ENCODE measurements around the gene PNKD. TPM values are rescaled to one million over a fixed set of nuclear protein-coding genes. Genes with fewer than 3 reads are reported as not detected.

Gene PNKD
- total RNA-seq, 2 experiments from 2014 or later, result 66.3 to 74.5 TPM

DNA sequence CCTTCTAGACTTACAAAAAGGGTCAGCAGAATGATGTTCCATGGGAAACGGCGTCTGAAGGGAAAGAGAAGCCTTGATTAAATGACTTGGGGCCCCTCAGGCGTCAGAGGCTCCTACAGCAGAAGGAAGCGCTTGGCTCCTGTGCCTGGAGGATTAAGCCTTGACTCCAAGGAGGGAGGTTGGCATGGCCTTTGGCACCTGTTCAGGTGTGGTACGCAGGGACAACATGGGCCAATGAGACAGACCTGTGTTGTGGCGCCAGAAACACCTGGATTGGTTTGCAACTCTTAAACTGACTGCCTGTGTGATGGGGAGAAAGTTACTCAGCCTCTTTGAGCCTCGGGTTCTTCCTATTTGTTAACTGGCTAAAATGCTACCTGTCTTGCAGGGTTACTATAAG is 7.6 kb downstream of the PNKD start:
- no peaks in the 10 kb centered on the region for H4K20me1 ChIP-seq (ENCODE audit: insufficient read depth, low read length)
- CTCF ChIA-PET (ENCODE audit: unreplicated experiment), result interaction anchor here (0.6 kb wide), 1 partner anchor 166 kb away, joined by 4 read pairs; no protein-coding TSS in a partner anchor
- H3K4me1 ChIP-seq (ENCODE audit: insufficient read depth, low read length, poor library complexity, severe bottlenecking), result peaks cover 4% of the 10 kb centered on the region
- no peaks in the 10 kb centered on the region for H3K9me3 ChIP-seq (ENCODE audit: low read length)
- no peaks in the 10 kb centered on the region for H3K9me2 ChIP-seq (ENCODE audit: insufficient read depth, low read length)
- TF ChIP-seq EZH2phosphoT487 (IDR thresholded peaks at IDR 0.05; ENCODE audit: borderline replicate concordance, low read depth, low read length), result no peak
- TF ChIP-seq, protein P1, sequence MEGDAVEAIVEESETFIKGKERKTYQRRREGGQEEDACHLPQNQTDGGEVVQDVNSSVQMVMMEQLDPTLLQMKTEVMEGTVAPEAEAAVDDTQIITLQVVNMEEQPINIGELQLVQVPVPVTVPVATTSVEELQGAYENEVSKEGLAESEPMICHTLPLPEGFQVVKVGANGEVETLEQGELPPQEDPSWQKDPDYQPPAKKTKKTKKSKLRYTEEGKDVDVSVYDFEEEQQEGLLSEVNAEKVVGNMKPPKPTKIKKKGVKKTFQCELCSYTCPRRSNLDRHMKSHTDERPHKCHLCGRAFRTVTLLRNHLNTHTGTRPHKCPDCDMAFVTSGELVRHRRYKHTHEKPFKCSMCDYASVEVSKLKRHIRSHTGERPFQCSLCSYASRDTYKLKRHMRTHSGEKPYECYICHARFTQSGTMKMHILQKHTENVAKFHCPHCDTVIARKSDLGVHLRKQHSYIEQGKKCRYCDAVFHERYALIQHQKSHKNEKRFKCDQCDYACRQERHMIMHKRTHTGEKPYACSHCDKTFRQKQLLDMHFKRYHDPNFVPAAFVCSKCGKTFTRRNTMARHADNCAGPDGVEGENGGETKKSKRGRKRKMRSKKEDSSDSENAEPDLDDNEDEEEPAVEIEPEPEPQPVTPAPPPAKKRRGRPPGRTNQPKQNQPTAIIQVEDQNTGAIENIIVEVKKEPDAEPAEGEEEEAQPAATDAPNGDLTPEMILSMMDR (conservative IDR thresholded peaks at IDR 0.05; ENCODE audit: low read length), result no peak
- intact Hi-C loops (cut with micrococcal nuclease; ENCODE audit: unreplicated experiment), result no loop called here
- BruUV-seq (replicated peaks), result no TSS peak
- POLR2A ChIA-PET, result no interaction called here
- DNase-seq (ENCODE audit: low spot score), result no peak
- peaks cover 86% of the 10 kb centered on the region for H3K36me3 ChIP-seq (ENCODE audit: insufficient read depth, low read length)
- H3K4me3 ChIP-seq (ENCODE audit: low read depth, low read length, poor library complexity, severe bottlenecking), result no peak overlapping the region
- H3K4me2 ChIP-seq (ENCODE audit: low read length), result no peak overlapping the region
- H3K27ac ChIP-seq (ENCODE audit: low read depth, low read length, poor library complexity, severe bottlenecking), result no peak overlapping the region
- no peak overlapping the region for H2AFZ ChIP-seq (ENCODE audit: low read length)
- no peaks in the 10 kb centered on the region for H3K79me2 ChIP-seq (ENCODE audit: insufficient read depth, low read depth, low read length)

DNA sequence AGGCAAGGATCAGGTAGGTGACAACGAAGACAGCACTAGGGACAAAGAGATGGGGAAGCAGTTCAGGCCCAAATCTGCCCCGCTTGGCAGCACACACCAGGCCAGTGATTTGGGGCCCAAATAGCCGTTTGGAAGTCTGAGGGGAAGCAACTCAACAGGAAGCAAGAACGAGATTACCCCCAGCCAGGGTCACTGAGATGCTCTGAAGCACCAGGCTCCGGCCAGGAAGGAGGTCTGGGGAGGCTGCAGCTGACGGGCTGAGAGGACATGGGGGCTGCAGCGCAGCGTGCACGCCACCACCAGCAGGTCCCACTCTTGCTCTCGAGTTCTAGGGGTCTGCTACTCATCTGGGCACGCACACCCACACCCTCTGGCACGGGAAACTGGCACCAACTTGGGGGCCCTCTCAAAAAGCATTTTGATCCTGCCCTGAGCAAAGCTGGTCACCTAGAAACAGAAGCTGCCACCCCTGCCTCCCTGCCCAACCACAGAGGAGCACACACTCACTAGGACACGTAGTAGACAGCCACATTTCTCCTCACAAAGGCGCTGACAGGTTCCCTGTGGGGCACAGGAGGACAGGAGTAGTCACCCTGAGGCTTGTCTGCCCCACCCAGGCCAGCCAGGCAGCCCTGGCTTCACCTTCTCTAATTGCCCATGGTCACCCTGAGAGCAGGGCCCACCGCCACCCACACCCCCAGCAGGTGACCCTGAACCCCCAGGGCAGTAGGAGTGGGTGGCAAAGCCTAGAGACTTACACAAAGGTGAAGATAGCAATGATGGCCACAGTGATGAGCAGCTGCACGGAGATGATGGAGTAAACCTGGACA is 8.4 kb downstream of the PNKD start:
- intact Hi-C loops (cut with micrococcal nuclease; ENCODE audit: unreplicated experiment), result no loop called here
- CTCF ChIA-PET (ENCODE audit: unreplicated experiment), result no interaction called here
- Histone ChIP-seq H3K9me3 (ENCODE audit: low read length) (no peaks in the 10 kb centered on the region), H3K4me1 (ENCODE audit: insufficient read depth, low read length, poor library complexity, severe bottlenecking) (no peaks in the 10 kb centered on the region), H3K27ac (ENCODE audit: low read depth, low read length, poor library complexity, severe bottlenecking) (no peak overlapping the region), H2AFZ (ENCODE audit: low read length) (no peak overlapping the region), H4K20me1 (ENCODE audit: insufficient read depth, low read length) (no peaks in the 10 kb centered on the region), H3K79me2 (ENCODE audit: insufficient read depth, low read depth, low read length) (no peaks in the 10 kb centered on the region), H3K4me3 (ENCODE audit: low read depth, low read length, poor library complexity, severe bottlenecking) (no peak overlapping the region), H3K9me2 (ENCODE audit: insufficient read depth, low read length) (no peaks in the 10 kb centered on the region), H3K4me2 (ENCODE audit: low read length) (no peak overlapping the region), H3K36me3 (ENCODE audit: insufficient read depth, low read length) (peaks cover 90% of the 10 kb centered on the region)
- no peak for DNase-seq (ENCODE audit: low spot score)
- no TSS peak for BruUV-seq (replicated peaks)
- TF ChIP-seq, protein P1 (conservative IDR thresholded peaks at IDR 0.05; ENCODE audit: low read length), result no peak
- TF ChIP-seq EZH2phosphoT487 (IDR thresholded peaks at IDR 0.05; ENCODE audit: borderline replicate concordance, low read depth, low read length), result no peak
- POLR2A ChIA-PET, result no interaction called here

DNA sequence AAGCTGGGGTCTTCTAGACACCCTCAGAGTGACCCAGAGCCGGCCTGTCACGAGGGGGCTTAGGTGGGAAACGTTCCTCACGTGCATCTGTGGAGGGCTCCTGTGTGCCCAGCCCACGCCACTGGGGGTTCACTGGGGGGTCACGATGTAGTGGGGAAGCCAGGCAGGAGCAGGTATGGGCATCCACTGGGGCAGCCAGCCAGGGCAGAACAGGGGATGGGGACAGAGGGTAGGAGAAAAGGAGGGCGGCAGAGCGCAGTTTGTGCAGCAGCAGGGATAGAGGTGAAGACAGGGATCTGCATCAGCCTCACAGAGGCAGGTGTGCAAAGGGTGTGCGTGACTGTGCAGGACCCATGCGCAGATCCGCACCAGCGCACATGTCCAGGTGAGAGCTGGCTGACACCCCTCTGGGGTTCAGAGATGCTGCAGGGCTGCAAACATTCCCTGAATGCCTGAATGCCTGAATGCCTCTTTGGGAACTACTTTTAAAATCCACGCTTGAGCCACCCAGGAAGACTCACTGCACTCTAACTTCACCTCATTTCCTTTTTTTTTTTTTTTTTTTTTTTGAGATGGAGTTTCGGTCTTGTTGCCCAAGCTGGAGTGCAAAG is 10.0 kb downstream of the PNKD start:
- intact Hi-C loops (cut with micrococcal nuclease; ENCODE audit: unreplicated experiment), result no loop called here
- peaks cover 6% of the 10 kb centered on the region for H3K4me1 ChIP-seq (ENCODE audit: insufficient read depth, low read length, poor library complexity, severe bottlenecking)
- no peak overlapping the region for H3K27ac ChIP-seq (ENCODE audit: low read depth, low read length, poor library complexity, severe bottlenecking)
- no peak for DNase-seq (ENCODE audit: low spot score)
- no peak overlapping the region for H3K4me2 ChIP-seq (ENCODE audit: low read length)
- H3K79me2 ChIP-seq (ENCODE audit: insufficient read depth, low read depth, low read length), result peaks cover 9% of the 10 kb centered on the region; the same call in 1 of the 2 replicates
- TF ChIP-seq, protein P1 (conservative IDR thresholded peaks at IDR 0.05; ENCODE audit: low read length), result no peak
- TF ChIP-seq EZH2phosphoT487 (IDR thresholded peaks at IDR 0.05; ENCODE audit: borderline replicate concordance, low read depth, low read length), result no peak
- no peaks in the 10 kb centered on the region for H3K9me2 ChIP-seq (ENCODE audit: insufficient read depth, low read length)
- no peak overlapping the region for H2AFZ ChIP-seq (ENCODE audit: low read length)
- H3K4me3 ChIP-seq (ENCODE audit: low read depth, low read length, poor library complexity, severe bottlenecking), result no peak overlapping the region
- BruUV-seq (replicated peaks), result no TSS peak
- ChIA-PET CTCF (ENCODE audit: unreplicated experiment) (no interaction called here), POLR2A (interaction anchor here (0.6 to 0.8 kb wide), 2 partner anchors 59 to 1112 kb away, joined by 3 to 4 read pairs; no protein-coding TSS in a partner anchor)
- no peaks in the 10 kb centered on the region for H4K20me1 ChIP-seq (ENCODE audit: insufficient read depth, low read length)
- H3K36me3 ChIP-seq (ENCODE audit: insufficient read depth, low read length), result peaks cover 74% of the 10 kb centered on the region
- no peaks in the 10 kb centered on the region for H3K9me3 ChIP-seq (ENCODE audit: low read length)
